WI38 (cell line): Measurements from ENCODE around the gene CAMK1.

Experiments
- H3K4me3 ChIP-seq: 2 replicates; pipeline ENCODE4 v1.5.1; 2011; ENCODE audit warnings: low read depth, mild to moderate bottlenecking, control low read depth, low read length
- CTCF ChIP-seq: IDR thresholded peaks from 2 replicates; pipeline ENCODE4 v1.5.1; 2012; ENCODE audit warnings: low read depth, mild to moderate bottlenecking, control low read depth, low read length

CAMK1 gene

GRCh38 chr3:9804996-9805395 lies 35.2 kb upstream of the CAMK1 start:
- H3K4me3 ChIP-seq: no peak overlapping the region
- no peak for TF ChIP-seq CTCF

GRCh38 chr3:9803494-9803893 lies 33.7 kb upstream of the CAMK1 start:
- TF ChIP-seq CTCF: no peak
- H3K4me3 ChIP-seq: no peak overlapping the region

GRCh38 chr3:9800529-9800928 lies 30.8 kb upstream of the CAMK1 start:
- no peak overlapping the region for H3K4me3 ChIP-seq
- peak; percentile 15; the same call in 1 of the 2 replicates for TF ChIP-seq CTCF

- no peak overlapping the region for H3K4me3 ChIP-seq
- TF ChIP-seq CTCF: no peak
Measured at GRCh38 chr3:9797196-9797945, 27.6 kb upstream of the CAMK1 start.

GRCh38 chr3:9795207-9795606 lies 25.5 kb upstream of the CAMK1 start:
- TF ChIP-seq CTCF: no peak
- no peak overlapping the region for H3K4me3 ChIP-seq

GRCh38 chr3:9794400-9794799 lies 24.7 kb upstream of the CAMK1 start:
- no peak overlapping the region for H3K4me3 ChIP-seq

More at GRCh38 chr3:9794400-9794799, 24.7 kb upstream of the CAMK1 start:
- TF ChIP-seq CTCF: no peak
